ENCODE results near the gene ERAL1.

- TF ChIP-seq CTCF (IDR thresholded peaks at IDR 0.05) (no peak), POLR2AphosphoS5 (IDR thresholded peaks at IDR 0.05) (no peak)
Observed at GRCh38 chr17:28899212-28899815, 44.5 kb downstream of the ERAL1 start.

Data from esophagus muscularis mucosa (tissue), 3 donors.